HG02610 (cell line): ENCODE measurements around the gene HNRNPM.

ENCODE experiments used
- ATAC-seq: cut with Tn5 transposase; IDR thresholded peaks from one replicate; pipeline ENCODE4 v1.9.1; 2021; ENCODE audit warnings: mild to moderate bottlenecking, moderate library complexity; ENCODE audit not compliant: unreplicated experiment

HNRNPM gene

GRCh38 chr19:8484331-8484894 is 39.6 kb downstream of the HNRNPM start:
- no peak for ATAC-seq

GRCh38 chr19:8485561-8486371 is 41.0 kb downstream of the HNRNPM start:
- ATAC-seq: no peak

GRCh38 chr19:8486661-8487136 is 41.9 kb downstream of the HNRNPM start:
- no peak for ATAC-seq

- no peak for ATAC-seq
Measured at GRCh38 chr19:8487137-8487851, 42.5 kb downstream of the HNRNPM start.

- ATAC-seq: no peak
Measured at GRCh38 chr19:8488365-8488764, 43.6 kb downstream of the HNRNPM start.

- ATAC-seq: no peak
Measured at GRCh38 chr19:8489561-8490394, 45.0 kb downstream of the HNRNPM start.

- no peak for ATAC-seq
Measured at GRCh38 chr19:8490395-8490760, 45.6 kb downstream of the HNRNPM start.

GRCh38 chr19:8490873-8491272 is 46.1 kb downstream of the HNRNPM start:
- ATAC-seq: no peak

- no peak for ATAC-seq
Measured at GRCh38 chr19:8491574-8491973, 46.8 kb downstream of the HNRNPM start.

GRCh38 chr19:8494158-8494557 is 49.4 kb downstream of the HNRNPM start:
- no peak for ATAC-seq

- no peak for ATAC-seq
Measured at GRCh38 chr19:8498295-8498694, 53.5 kb downstream of the HNRNPM start.

- ATAC-seq: no peak
Measured at GRCh38 chr19:8499048-8499833, 54.5 kb downstream of the HNRNPM start.

- ATAC-seq: no peak
Measured at GRCh38 chr19:8500158-8500557, 55.4 kb downstream of the HNRNPM start.

GRCh38 chr19:8501516-8501915 is 56.7 kb downstream of the HNRNPM start:
- no peak for ATAC-seq

- no peak for ATAC-seq
Measured at GRCh38 chr19:8501981-8502380, 57.2 kb downstream of the HNRNPM start.

- ATAC-seq: no peak
Measured at GRCh38 chr19:8503510-8503909, 58.7 kb downstream of the HNRNPM start.

GRCh38 chr19:8504171-8504570 is 59.4 kb downstream of the HNRNPM start:
- no peak for ATAC-seq

GRCh38 chr19:8504919-8505318 is 60.1 kb downstream of the HNRNPM start:
- no peak for ATAC-seq

- no peak for ATAC-seq
Measured at GRCh38 chr19:8505680-8506401, 61.1 kb downstream of the HNRNPM start.
